22Rv1 (cell line): ENCODE measurements around the gene SKA1.

Source experiments
- H3K27ac ChIP-seq: fragments of 450-650 bp; 2 replicates; pipeline ENCODE4 v1.5.1; 2017
- CTCF ChIP-seq: fragments of 450-650 bp; IDR thresholded peaks from 2 replicates; pipeline ENCODE4 v1.5.1; 2017; ENCODE audit warnings: mild to moderate bottlenecking
- ZFX ChIP-seq: fragments of 450-650 bp; IDR thresholded peaks from 2 replicates; pipeline ENCODE4 v1.6.1; 2017; ENCODE audit warnings: antibody characterized with exemption, borderline replicate concordance

SKA1 gene

DNA sequence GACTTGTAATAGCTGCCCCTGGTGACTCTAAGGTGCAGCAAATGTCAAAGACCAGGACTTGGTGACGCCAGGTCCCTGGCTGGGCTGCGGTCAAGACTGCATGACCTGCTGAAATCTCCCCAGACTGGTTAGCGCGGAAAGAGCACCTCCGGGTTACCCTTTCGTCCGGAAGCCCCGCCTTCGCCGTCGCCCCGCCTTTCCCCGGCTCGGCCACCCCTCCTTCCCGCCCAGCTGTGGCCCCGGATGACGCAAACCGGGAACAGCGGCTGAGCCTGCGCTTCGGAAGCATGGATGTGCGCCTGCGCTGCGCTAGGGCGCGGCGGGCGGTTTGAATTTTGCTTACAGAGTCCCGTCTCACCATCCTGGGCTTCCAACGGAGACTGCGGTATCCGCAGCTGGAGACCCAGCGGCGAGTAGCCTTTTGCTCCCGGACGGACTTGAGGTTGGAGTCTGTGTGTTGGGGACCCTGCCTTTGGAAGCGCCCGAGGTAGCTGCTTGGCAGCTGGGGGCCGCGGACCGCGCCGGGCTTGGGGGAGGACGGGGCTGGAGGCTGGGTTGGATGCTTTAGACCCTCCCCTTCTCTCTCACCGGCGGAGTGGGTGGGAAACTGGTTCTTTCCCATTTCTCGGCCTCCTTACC, at the start of gene SKA1:
Gene SKA1 (plus strand): TSS at position 294 of the 639 bp plus-strand sequence. CDS start 785 bp downstream, outside the sequence.
- TF ChIP-seq CTCF (no peak), ZFX (no peak)
- H3K27ac ChIP-seq, result peak within 1 kb of the TSS; percentile 93

- TF ChIP-seq ZFX, result no peak
- no peak for TF ChIP-seq CTCF
Observed at GRCh38 chr18:50327983-50328382, 46.9 kb upstream of the SKA1 start.

GRCh38 chr18:50330176-50330575, 44.7 kb upstream of the SKA1 start:
- no peak overlapping the region for H3K27ac ChIP-seq
- TF ChIP-seq CTCF (no peak), ZFX (no peak)

More at GRCh38 chr18:50327983-50328382, 46.9 kb upstream of the SKA1 start:
- no peak overlapping the region for H3K27ac ChIP-seq

DNA sequence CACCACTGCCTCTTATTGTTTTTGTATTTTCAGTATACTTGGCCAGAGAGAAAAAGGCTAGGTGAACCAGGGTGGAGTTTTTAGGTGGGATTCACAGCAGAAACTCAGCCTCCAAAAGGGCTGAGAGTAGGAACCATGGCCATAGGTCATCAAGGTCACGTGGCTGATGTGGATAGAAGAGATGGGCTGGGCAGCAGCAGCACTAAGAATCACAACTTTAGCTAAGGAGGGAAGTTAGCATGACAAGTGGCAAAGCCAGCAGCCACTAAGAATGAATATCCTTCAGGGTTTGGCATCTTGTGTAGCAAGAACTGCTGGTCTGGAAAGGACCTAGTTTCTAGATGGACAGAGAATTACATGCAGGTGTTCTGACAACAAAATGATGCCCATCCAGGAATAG, 43.2 kb upstream of the SKA1 start:
- no peak overlapping the region for H3K27ac ChIP-seq
- TF ChIP-seq CTCF (no peak), ZFX (no peak)

DNA sequence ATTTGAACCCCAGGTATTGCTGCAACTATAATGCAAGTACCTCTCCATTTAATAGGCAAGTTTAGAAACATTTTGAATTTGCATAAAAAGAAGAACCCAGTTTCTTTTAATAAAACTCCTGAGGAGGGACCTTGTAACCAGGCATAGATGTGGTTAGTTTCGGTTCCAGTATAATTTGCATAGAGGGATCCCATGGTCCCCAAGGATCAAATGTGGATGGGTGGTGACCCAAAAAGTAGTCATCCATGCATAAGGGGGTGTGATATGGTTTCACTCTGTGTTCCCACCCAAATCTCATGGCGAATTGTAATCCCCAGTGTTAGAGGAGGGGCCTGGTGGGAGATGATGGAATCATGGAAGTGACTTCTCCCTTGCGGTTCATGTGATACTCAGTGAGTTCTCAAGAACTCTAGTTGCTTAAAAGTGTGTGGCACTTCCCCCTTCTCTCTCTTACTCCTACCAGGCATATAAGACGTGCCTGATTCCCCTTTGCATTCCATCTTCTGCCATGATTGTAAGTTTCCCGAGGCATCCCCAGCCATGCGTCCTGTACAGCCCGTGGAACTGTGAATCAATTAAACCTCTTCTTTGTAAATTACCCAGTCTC, 40.2 kb upstream of the SKA1 start:
- TF ChIP-seq ZFX (no peak), CTCF (no peak)
- H3K27ac ChIP-seq, result no peak overlapping the region

DNA sequence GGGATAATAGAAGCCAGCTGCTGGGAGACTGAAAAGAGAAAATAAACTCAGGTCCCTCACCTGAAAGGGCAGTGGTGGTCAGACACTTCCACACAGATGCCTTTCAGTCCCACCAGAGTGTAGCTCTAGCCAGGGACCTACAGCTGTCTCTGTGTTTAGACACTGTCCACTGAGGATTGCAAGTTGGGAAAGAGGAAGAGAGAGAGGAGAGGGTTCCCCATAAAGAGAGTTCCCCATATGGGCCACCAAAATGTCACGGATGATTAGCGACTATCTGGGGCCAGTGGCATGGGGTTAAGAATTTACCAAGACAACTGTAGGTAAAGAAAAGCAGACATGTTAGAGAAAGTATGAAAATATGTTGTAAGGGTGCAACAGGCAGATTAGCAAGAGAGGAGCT, 36.7 kb upstream of the SKA1 start:
- H3K27ac ChIP-seq, result no peak overlapping the region
- no peak for TF ChIP-seq CTCF
- no peak for TF ChIP-seq ZFX

GRCh38 chr18:50338715-50339114, 36.1 kb upstream of the SKA1 start:
- no peak overlapping the region for H3K27ac ChIP-seq
- no peak for TF ChIP-seq ZFX
- no peak for TF ChIP-seq CTCF
